Endothelial cell of umbilical vein (primary cell): ENCODE results near the gene DLG5. TPM values are rescaled to one million over a fixed set of nuclear protein-coding genes. Genes with fewer than 3 reads are reported as not detected.

Experiments used
- BruUV-seq: library from RNA; stranded (reverse); fragments of 400-500 nt; replicated peaks from 2 replicates; lab custom pipeline; 2021; lab: Mats Ljungman, UMichigan
- CTCF ChIA-PET: fragments of 300-600, 350-600 bp; sonication (Branson Sonifier 250); formaldehyde crosslinking; loops from one replicate; lab custom pipeline; 2021; ENCODE audit warnings: antibody characterized with exemption, inconsistent platforms; lab: Charles Lee
- POLR2A ChIA-PET: fragments of 300-600, 350-600 bp; sonication (Branson Sonifier 250); formaldehyde crosslinking; loops from one replicate; lab custom pipeline; 2021; ENCODE audit warnings: antibody characterized with exemption, inconsistent platforms; lab: Charles Lee
- DNase-seq: peaks from one replicate; pipeline ENCODE4 v3.0.0-alpha.2; 2011; ENCODE audit warnings: low read depth, low spot score
- FAIRE-seq: peaks from 2 replicates; lab custom pipeline; 2011; peaks lifted over from hg19 to GRCh38; lab: Jason Lieb, UNC
- H2AFZ ChIP-seq: 2 replicates; pipeline ENCODE4 v1.6.0; 2012; ENCODE audit warnings: low read depth, low read length, control low read depth, inconsistent platforms
- H3K27ac ChIP-seq: 2 replicates; pipeline ENCODE4 v1.5.1; 2011; ENCODE audit warnings: low read depth, mild to moderate bottlenecking, control low read depth, low read length, moderate library complexity; ENCODE audit not compliant: insufficient read depth
- H3K27me3 ChIP-seq, 2 experiments: 2 replicates each; pipeline versions ENCODE4 v1.6.0 to v1.6.1; 2011; ENCODE audit warnings: low read length in 2 of 2, mixed read lengths in 1 of 2; ENCODE audit not compliant: control insufficient read depth in 2 of 2, insufficient read depth in 2 of 2
- H3K36me3 ChIP-seq, 2 experiments: 2 replicates in 1 of 2; 3 replicates in 1 of 2; pipeline ENCODE4 v1.5.1; 2011; ENCODE audit warnings: low read length in 2 of 2, mild to moderate bottlenecking in 1 of 2, moderate library complexity in 1 of 2; ENCODE audit not compliant: control insufficient read depth in 2 of 2, insufficient read depth in 2 of 2; ENCODE audit errors: extremely low read depth in 1 of 2
- H3K4me1 ChIP-seq: 3 replicates; pipeline ENCODE4 v1.5.1; 2011; ENCODE audit warnings: mild to moderate bottlenecking, low read length; ENCODE audit not compliant: control insufficient read depth, insufficient read depth; ENCODE audit errors: extremely low read depth
- H3K4me2 ChIP-seq: 2 replicates; pipeline ENCODE4 v1.6.1; 2011; ENCODE audit warnings: low read length, control low read depth, mixed read lengths; ENCODE audit not compliant: insufficient read depth
- H3K4me3 ChIP-seq, 3 experiments: fragments of 200-600 bp in 1 of 3; sonication (generic), shearing (Covaris generic) in 1 of 3; replicated peaks in 1 of 3; 2 replicates each; pipeline ENCODE4 v1.5.1; 2011 to 2016; ENCODE audit warnings: control low read depth in 3 of 3, low read length in 3 of 3, mild to moderate bottlenecking in 2 of 3, inconsistent platforms in 1 of 3, low read depth in 1 of 3, moderate library complexity in 1 of 3; ENCODE audit not compliant: insufficient read depth in 1 of 3
- H3K79me2 ChIP-seq: 2 replicates; pipeline ENCODE4 v1.6.0; 2012; ENCODE audit warnings: low read length, inconsistent platforms; ENCODE audit not compliant: control insufficient read depth, insufficient read depth
- H3K9ac ChIP-seq: replicated peaks from 2 replicates; pipeline ENCODE3; 2011; ENCODE audit warnings: low read length, control low read depth; ENCODE audit not compliant: insufficient read depth; ENCODE audit errors: extremely low read depth
- H3K9me1 ChIP-seq: replicated peaks from 3 replicates; pipeline ENCODE4 v1.6.0; 2011; ENCODE audit warnings: mild to moderate bottlenecking, low read length; ENCODE audit not compliant: control insufficient read depth, insufficient read depth; ENCODE audit errors: extremely low read depth
- H3K9me3 ChIP-seq: replicated peaks from 2 replicates; pipeline ENCODE4 v1.5.1; 2012; ENCODE audit warnings: low read length, inconsistent platforms; ENCODE audit not compliant: control insufficient read depth, insufficient read depth
- H4K20me1 ChIP-seq: replicated peaks from 2 replicates; pipeline ENCODE3; 2011; ENCODE audit warnings: mild to moderate bottlenecking, low read length; ENCODE audit not compliant: control insufficient read depth, insufficient read depth; ENCODE audit errors: extremely low read depth
- CTCF ChIP-seq, 2 donors: IDR thresholded peaks; 1 replicate in 1 of 2; 2 replicates in 1 of 2; pipeline ENCODE4 v1.5.1; 2011; ENCODE audit warnings: low read length in 2 of 2, mild to moderate bottlenecking in 2 of 2, moderate library complexity in 2 of 2, control low read depth in 1 of 2, inconsistent platforms in 1 of 2, low read depth in 1 of 2; ENCODE audit not compliant: insufficient read depth in 1 of 2; ENCODE audit errors: extremely low read depth in 1 of 2
- EZH2 ChIP-seq: IDR thresholded peaks from 2 replicates; pipeline ENCODE4 v1.6.1; 2012; ENCODE audit warnings: borderline replicate concordance, low read depth, mild to moderate bottlenecking, moderate library complexity, low read length, inconsistent platforms; ENCODE audit not compliant: severe bottlenecking
- FOS ChIP-seq: IDR thresholded peaks from 2 replicates; pipeline ENCODE4 v1.6.1; 2011; ENCODE audit warnings: mild to moderate bottlenecking, low read length, moderate library complexity, borderline replicate concordance; ENCODE audit not compliant: insufficient read depth
- GATA2 ChIP-seq: IDR thresholded peaks from 2 replicates; pipeline ENCODE4 v1.7.0; 2011; ENCODE audit warnings: low read depth, mild to moderate bottlenecking, moderate library complexity, mixed read lengths, low read length; ENCODE audit not compliant: insufficient read length, insufficient read depth
- JUN ChIP-seq: IDR thresholded peaks from 2 replicates; pipeline ENCODE4 v1.6.1; 2011; ENCODE audit warnings: borderline replicate concordance, low read depth; ENCODE audit not compliant: insufficient read length, insufficient read depth
- MAX ChIP-seq: IDR thresholded peaks from 2 replicates; pipeline ENCODE4 v1.6.1; 2011; ENCODE audit not compliant: insufficient read depth, insufficient read length
- MYC ChIP-seq: IDR thresholded peaks from one replicate; pipeline ENCODE4 v1.6.1; 2011; ENCODE audit warnings: mild to moderate bottlenecking, low read depth, low read length
- POLR2A ChIP-seq: IDR thresholded peaks from 2 replicates; pipeline ENCODE4 v1.6.1; 2012; ENCODE audit warnings: low read depth, mild to moderate bottlenecking, control low read depth, low read length
- POLR2AphosphoS5 ChIP-seq: IDR thresholded peaks from 2 replicates; pipeline ENCODE4 v1.6.1; 2012; ENCODE audit warnings: low read depth, mild to moderate bottlenecking, control low read depth, low read length, moderate library complexity; ENCODE audit not compliant: insufficient read depth
- dilution Hi-C: fragments of 300-500 bp; cut with MboI; formaldehyde crosslinking; loops from one replicate; pipeline ENCODE4 v1.15.0; 2019; ENCODE audit warnings: low sequenced_read_pairs; ENCODE audit not compliant: extremely low pct_ligation_motif_present
- intact Hi-C: fragments of 100-400 bp; cut with micrococcal nuclease; formaldehyde crosslinking; loops from one replicate; pipeline ENCODE4 v1.10.0; 2022
- polyA plus RNA-seq, 4 experiments: library from polyadenylated mRNA; depleted of rRNA in 3 of 4; stranded (reverse) in 3 of 4; unstranded in 1 of 4; fragments of >200 nt; gene quantifications; 2 replicates each; pipeline versions ENCODE4 v1.2.1 to v1.2.3, GENCODE V29; 2011 to 2012; ENCODE audit warnings: missing spikeins in 1 of 4
- total RNA-seq: library from RNA; stranded (reverse); gene quantifications from 2 replicates; pipeline ENCODE4 v1.2.3, GENCODE V29; 2021

Gene DLG5
- total and polyA plus RNA-seq, 2 donors (not counting 3 experiments of a cell fraction or from before 2014, with no cell fraction given), result 12.3 to 24.9 TPM

GRCh38 chr10:77843264-77843663 lies 83.3 kb downstream of the DLG5 start:
- peaks cover 0 to 11% of the 10 kb centered on the region in 2 experiments for H3K36me3 ChIP-seq
- intact Hi-C loops, result no loop called here
- no peak for FAIRE-seq

More at GRCh38 chr10:77843264-77843663, 83.3 kb downstream of the DLG5 start:
- no TSS peak for BruUV-seq
- Histone ChIP-seq H3K27me3 (no peaks in the 10 kb centered on the region), H3K79me2 (no peaks in the 10 kb centered on the region), H4K20me1 (no peaks in the 10 kb centered on the region), H3K4me3 (no peak overlapping the region), H3K9me3 (no peaks in the 10 kb centered on the region), H3K9me1 (no peaks in the 10 kb centered on the region), H3K4me1 (peaks cover 23% of the 10 kb centered on the region), H2AFZ (no peak overlapping the region), H3K27ac (no peak overlapping the region), H3K4me2 (no peak overlapping the region), H3K9ac (no peak overlapping the region)
- POLR2A ChIA-PET, result no interaction called here
- dilution Hi-C loops, result no loop called here
- no peak for DNase-seq
- TF ChIP-seq MYC, result no peak
- no peak for TF ChIP-seq POLR2A
- no peak for TF ChIP-seq EZH2
- no peak for TF ChIP-seq MAX
- no peak for TF ChIP-seq CTCF (IDR thresholded peaks at IDR 0.05; ENCODE audit: extremely low read depth in 1 of 2, insufficient read depth in 1 of 2, low read depth in 1 of 2, low read length in 2 of 2)
- no peak for TF ChIP-seq GATA2
- TF ChIP-seq FOS, result no peak
- TF ChIP-seq POLR2AphosphoS5, result no peak
- no peak for TF ChIP-seq JUN
- CTCF ChIA-PET, result no interaction called here
